Sigmoid colon (tissue), 4 donors: ENCODE results near the gene TPPP2.

Experiments
- EP300 ChIP-seq, 4 donors: sonication (generic); formaldehyde crosslinking; IDR thresholded peaks; one replicate each; pipeline ENCODE4 v1.6.1; 2017; ENCODE audit warnings: antibody characterized with exemption in 4 of 4
- POLR2A ChIP-seq, 2 donors: fragments of 450-650 bp; IDR thresholded peaks; one replicate each; pipeline ENCODE4 v1.6.1; 2016; ENCODE audit warnings: antibody characterized with exemption in 2 of 2, mild to moderate bottlenecking in 2 of 2, moderate library complexity in 2 of 2

DNA sequence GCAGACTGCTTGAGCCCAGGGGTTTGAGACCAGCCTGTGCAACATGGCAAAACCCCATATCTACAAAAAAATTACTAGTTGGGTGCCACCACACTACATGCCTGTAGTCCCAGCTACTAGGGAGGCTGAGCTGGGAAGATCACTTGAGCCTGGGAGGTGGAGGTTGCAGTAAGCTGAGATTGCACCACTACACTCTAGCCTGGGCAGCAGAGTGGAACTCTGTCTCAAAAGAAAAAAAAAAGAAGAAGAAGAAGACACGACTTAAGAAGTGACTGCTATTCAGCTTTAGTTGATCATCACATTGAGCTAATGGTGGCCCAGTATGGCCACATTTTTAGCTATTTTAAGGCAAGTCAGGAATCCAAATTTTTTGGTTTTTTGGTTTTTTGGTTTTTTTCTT is 49.1 kb upstream of the TPPP2 start:
- no peak for TF ChIP-seq EP300 (IDR thresholded peaks at IDR 0.05)
- no peak for TF ChIP-seq POLR2A (IDR thresholded peaks at IDR 0.05)
